KOPT-K1 (cell line): ENCODE results near the gene TPO.

ENCODE experiments used
- H3K27ac ChIP-seq: fragments of 200-600 bp; sonication (generic); 2 replicates; pipeline ENCODE4 v1.5.1; 2016; ENCODE audit warnings: antibody characterized with exemption, mild to moderate bottlenecking, low read depth, low read length; ENCODE audit not compliant: poor library complexity, severe bottlenecking
- H3K36me3 ChIP-seq: fragments of 200-600 bp; sonication (generic); 2 replicates; pipeline ENCODE4 v1.5.1; 2017; ENCODE audit warnings: antibody characterized with exemption, mild to moderate bottlenecking, low read length, moderate library complexity; ENCODE audit not compliant: insufficient read depth
- H3K9me3 ChIP-seq: fragments of 200-600 bp; sonication (generic); 2 replicates; pipeline ENCODE4 v1.5.1; 2017; ENCODE audit warnings: antibody characterized with exemption, low read length, mild to moderate bottlenecking; ENCODE audit not compliant: insufficient read depth, poor library complexity, severe bottlenecking

The TPO gene

DNA sequence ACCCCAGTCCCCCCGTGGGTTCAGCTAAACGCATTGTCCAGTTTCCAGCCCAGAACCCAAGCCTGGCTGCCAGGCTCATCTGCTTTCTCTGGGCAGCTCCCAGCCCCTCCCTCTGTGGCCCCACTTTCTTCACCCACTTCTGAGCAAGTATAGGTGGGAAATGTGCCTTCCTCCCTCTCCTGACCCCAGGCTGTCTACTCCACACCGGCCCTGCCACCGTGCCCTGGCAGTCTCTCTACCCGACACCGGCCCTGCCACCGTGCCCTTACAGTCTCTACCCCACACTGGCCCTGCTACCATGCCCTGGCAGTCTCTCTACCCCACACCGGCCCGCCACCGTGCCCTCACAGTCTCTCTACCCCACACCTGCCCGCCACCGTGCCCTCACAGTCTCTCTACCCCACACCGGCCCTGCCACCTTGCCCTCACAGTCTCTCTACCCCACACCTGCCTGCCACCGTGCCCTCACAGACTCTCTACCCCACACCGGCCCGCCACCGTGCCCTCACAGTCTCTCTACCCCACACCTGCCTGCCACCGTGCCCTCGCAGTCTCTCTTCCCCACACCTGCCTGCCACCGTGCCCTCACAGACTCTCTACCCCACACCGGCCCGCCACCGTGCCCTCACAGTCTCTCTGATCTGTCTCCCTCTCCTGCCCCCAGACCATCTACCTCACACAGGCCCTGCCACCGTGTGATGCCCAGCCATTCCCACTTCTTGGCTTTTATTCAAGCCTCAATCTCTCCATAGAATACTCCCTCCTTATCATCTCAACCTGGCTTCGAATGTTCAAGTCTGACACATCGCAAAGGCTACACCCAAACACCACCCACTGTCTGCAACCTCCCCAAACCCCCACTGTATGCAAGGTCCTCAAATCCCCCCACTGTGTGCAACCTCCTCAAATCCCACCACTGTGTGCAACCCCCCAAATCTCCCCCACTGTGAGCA lies 108.9 kb downstream of the TPO start:
- H3K9me3 ChIP-seq, result no peaks in the 10 kb centered on the region
- H3K27ac ChIP-seq, result peak overlapping the region; percentile 92
- no peaks in the 10 kb centered on the region for H3K36me3 ChIP-seq

DNA sequence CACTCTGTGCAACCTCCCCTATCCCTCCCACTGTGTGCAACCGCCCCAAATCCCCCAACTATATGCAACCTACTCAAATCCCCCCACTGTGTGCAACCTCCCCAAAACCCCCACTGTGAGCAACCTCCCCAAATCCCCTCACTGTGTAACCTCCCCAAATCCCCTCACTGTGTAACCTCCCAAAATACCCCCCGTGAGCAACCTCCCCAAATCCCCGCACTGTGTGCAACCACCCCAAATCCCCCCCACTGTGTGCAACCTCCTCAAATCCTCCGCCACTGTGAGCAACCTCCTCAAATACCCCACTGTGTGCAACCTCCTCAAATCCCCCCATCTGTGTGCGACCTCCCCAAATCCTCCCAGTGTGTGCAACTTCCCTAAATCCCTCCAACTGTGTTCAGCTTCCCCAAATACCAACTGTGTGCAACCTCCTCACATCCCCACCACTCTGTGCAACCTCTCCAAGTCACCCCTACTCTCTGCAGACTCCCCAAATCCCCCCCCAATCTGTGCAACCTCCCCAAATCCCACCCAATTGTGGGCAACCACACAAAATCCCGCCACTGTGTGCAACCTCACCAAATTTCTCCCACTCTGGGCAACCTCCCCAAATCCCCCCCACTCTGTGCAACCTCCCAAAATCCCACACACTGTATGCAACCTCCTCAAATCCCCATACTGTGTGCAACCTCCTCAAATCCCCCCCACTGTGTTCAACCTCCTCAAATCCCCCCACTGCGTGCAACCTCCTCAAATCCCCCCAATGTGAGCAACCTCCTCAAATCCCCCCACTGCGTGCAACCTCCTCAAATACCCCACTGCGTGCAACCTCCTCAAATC lies 114.1 kb downstream of the TPO start:
- Histone ChIP-seq H3K27ac (no peak overlapping the region), H3K36me3 (no peaks in the 10 kb centered on the region), H3K9me3 (no peaks in the 10 kb centered on the region)

DNA sequence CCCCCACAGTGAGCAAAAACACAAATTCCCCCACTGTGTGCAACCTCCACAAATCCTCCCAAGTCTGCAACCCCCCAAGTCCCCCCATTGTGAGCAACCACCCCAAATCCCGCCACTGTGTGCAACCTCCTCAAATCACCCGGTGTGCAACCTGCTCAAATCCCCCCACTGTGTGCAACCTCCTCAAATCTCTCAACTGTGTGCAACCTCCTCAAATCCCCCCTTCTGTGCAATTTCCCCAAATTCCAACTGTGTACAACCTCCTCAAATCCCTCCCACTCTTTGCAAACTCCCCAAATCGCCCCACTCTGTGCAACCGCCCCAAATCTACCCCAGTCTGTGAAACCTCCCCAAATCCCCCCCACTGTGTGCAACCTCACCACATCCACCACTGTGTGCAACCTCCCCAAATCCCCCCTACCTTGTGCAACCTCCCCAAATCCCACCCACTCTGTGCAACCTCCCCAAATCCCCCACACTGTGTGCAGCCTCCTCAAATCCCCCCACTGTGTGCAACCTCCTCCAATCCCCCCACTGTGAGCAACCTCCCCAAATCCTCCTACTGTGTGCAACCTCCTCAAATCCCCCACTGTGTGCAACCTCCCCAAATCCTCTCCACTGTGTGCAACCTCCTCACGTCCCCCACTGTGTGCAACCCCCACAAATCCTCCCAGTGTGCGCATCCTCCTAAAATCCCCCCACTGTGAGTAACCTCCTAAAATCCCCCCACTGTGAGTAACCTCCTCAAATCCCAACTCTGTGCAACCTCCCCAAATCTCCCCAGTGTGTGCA lies 115.2 kb downstream of the TPO start:
- Histone ChIP-seq H3K27ac (no peak overlapping the region), H3K36me3 (no peaks in the 10 kb centered on the region), H3K9me3 (no peaks in the 10 kb centered on the region)

DNA sequence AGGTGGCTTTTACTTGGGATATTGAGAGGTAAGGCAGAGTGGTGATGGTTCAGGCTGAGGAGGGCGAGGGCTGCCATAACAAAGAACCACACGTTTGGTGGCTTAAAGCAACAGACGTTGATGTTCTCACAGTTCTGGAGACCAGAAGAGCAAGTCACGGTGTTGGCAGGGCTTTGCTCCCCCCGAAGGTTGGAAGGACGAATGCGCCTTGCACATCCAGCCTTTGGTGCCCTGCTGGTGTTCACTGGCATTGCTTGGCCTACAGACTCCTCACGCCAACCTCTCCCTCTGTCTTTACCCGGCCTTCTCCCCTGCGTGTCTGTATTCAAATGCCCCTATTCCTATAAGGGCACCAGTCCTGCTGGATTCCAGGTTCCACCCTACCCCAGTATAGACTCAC lies 125.4 kb downstream of the TPO start:
- H3K9me3 ChIP-seq, result no peaks in the 10 kb centered on the region
- H3K27ac ChIP-seq, result no peak overlapping the region
- H3K36me3 ChIP-seq, result no peaks in the 10 kb centered on the region

DNA sequence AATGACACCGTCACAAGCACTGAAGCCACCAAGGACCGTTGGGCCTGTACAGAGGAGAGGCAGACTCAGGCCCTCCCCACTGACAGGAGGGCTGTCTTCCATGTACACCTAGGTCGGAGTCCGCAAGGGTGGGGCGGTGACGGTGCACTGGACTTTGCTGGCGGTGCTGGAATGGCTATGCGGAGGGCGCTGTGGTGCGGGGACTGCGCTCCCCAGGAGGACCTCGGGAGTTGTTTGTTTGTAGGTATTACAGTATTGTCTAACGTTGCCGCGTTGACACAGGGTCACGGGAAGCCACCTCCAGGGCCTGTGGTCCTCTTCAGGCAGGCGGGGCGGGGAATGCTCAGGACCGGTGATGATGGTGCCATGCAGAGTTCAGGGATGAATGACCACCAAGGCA lies 126.2 kb downstream of the TPO start:
- no peak overlapping the region for H3K27ac ChIP-seq
- no peaks in the 10 kb centered on the region for H3K36me3 ChIP-seq
- no peaks in the 10 kb centered on the region for H3K9me3 ChIP-seq

DNA sequence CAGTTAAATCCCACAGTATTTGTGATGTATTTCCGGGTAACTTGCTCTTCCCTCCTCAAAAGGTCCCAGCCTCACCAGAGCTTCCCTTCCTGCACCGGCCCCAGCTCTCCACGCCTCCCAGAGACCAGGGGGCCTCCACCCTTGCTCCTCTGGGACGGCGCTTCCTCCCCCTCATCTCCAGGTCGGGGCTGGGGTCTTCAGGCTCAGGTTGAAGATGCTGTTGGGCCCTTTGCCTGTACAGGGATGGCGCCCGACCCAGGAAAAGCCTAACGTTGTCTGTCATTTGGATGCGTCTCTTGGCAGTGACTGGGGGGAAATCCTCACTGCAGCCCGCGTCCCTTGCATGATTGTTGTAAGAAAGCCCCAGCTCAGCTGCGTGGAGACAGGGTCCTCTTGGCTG lies 126.7 kb downstream of the TPO start:
- no peak overlapping the region for H3K27ac ChIP-seq
- no peaks in the 10 kb centered on the region for H3K9me3 ChIP-seq
- no peaks in the 10 kb centered on the region for H3K36me3 ChIP-seq

DNA sequence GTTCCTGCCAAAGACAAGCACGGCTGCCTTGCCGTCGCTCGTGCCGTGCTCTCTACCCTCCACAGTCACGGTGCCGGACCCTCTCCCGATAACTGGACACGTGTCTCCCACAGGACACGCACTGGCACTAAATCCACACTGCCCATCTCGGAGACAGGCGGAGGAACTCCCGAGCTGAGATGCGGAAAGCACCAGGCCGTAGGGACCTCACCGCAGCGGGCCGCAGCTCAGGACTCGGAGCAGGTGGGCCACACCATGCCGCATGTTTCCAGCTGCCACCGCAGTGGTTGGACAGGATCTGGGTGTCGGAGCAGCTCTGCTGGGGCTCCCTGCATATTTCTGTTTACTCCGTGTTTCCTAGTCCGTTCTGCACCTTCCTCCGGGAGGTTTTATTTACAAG lies 127.2 kb downstream of the TPO start:
- no peak overlapping the region for H3K27ac ChIP-seq
- no peaks in the 10 kb centered on the region for H3K9me3 ChIP-seq
- H3K36me3 ChIP-seq, result no peaks in the 10 kb centered on the region

DNA sequence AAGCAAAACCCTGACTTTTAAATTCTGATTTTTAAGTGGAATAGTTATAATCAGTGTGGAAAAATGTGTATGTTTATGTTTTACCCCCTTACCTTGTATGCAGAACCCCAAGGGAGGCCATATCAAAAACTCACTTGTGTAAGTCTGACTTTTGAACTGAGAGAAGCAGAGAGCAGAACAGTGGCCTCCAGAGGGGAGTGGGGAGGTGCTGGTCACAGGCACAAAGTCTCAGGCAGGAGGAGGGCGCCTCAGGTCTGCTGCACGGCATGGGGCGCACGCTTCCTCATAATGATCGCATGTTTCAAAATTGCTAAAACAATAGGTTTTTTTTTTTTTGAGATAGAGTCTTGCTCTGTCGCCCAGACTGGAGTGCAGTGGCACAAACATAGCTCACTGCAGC lies 127.8 kb downstream of the TPO start:
- no peaks in the 10 kb centered on the region for H3K36me3 ChIP-seq
- H3K9me3 ChIP-seq, result no peaks in the 10 kb centered on the region
- no peak overlapping the region for H3K27ac ChIP-seq

DNA sequence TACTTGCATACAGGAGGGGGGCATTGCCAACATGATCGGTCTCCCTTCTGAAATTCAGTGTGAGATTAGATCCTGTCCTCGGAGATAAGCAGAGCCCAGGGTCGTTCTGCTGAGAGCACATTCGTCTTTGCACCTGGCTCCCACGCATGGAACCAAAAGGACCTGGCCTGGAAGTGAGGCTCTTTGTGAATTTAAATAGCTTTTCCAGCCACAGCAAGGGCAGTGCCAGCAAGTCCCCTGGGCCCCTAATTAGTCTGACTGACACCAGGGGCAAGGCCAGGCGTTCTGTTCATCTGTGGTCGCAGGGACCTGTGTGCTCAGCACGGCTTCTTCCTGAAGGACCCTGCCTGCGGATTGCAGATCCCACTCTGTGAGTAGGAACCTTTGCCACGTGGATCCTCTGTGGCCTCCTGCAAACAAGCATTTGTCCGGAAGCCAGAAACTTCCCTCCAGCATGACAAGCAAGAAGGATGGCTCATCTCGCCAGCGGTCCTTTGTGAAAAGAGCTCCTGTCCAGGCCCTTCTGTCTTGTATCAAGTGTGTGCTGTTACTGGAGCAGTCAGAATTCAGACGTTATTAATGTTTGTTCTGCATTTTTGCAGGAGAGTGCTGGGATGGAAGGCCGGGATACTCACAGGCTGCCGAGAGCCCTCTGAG lies 128.7 kb downstream of the TPO start:
- no peak overlapping the region for H3K27ac ChIP-seq
- H3K36me3 ChIP-seq, result no peaks in the 10 kb centered on the region
- no peaks in the 10 kb centered on the region for H3K9me3 ChIP-seq

DNA sequence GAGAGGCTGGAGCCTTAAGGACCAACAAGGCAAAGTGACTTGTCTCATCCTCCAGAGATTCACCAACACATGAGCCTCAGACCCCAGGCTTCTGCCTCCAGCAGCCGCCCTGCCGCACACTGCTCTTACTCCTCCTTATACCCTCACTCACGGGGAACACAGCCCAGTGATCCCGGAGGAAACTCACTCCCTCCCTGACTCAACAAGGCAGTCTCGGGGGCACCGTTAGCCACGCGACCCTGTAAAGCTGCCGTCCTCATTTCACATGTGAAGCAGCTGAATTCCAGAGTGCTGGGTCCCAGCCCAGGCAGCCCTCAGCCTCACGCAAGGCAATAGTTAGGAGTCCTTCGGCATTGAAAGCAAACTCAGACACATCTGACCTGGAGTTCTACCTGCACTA lies 129.7 kb downstream of the TPO start:
- no peaks in the 10 kb centered on the region for H3K9me3 ChIP-seq
- no peak overlapping the region for H3K27ac ChIP-seq
- no peaks in the 10 kb centered on the region for H3K36me3 ChIP-seq

DNA sequence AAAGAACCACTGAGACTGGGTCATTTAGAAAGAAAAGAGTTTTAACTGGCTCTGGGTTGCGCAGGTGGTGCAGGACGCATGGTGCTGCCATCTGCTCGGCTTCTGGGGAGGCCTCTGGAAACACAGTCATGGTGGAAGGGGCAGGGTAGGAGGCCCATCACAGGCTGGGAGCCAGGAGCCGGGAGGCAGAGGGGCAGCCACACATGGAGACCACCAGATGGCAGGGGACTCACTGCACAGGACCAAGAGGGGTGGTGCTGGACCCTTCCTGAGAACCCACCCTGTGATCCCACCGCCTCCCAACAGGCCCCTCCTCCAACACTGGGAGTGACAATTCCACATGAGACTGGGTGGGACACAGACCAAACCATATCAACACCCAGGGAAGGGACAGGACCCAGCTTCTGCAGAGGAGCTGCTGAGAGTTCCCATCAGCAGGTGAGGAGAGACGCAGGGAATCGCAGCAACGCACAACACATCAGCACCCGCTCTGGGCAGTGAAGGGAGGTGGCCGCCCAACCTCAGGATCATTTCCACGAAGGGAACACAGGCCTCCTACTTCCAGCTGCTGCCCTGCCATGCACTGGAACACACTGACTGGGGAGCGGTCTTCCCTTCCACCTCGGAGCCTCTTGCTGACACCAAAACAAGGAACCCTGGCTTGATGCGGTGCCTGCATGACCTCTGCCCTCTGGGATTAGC lies 130.7 kb downstream of the TPO start:
- H3K9me3 ChIP-seq, result no peaks in the 10 kb centered on the region
- no peak overlapping the region for H3K27ac ChIP-seq
- H3K36me3 ChIP-seq, result no peaks in the 10 kb centered on the region

DNA sequence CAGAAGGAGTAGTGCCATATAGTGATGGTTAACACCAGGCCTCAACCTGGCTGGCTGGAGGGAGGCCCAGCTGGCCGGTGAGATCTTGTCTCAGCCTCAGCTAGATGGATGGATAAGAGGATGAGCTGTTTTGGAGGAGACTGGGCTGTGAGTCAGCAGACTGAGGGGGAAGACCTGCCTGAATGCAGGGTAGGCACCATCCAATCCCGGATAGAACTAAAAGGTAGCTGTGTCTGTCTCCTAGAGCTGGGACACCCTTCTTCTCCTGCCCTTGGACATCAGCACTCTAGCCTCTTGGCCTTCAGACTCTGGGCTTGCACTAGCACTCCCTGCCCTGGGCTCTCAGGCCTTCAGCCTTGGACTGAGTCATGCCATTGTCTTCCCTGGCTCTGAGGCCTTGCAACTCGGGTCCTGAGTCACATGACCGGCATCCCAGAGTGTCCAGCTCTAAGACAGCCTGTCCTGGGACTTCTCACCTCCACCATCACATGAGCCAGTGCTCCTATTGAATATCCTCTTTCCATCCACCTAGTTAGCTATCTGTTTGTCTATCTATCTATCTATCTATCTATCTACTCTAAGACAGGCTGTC lies 131.3 kb downstream of the TPO start:
- Histone ChIP-seq H3K9me3 (no peaks in the 10 kb centered on the region), H3K36me3 (no peaks in the 10 kb centered on the region), H3K27ac (no peak overlapping the region)

DNA sequence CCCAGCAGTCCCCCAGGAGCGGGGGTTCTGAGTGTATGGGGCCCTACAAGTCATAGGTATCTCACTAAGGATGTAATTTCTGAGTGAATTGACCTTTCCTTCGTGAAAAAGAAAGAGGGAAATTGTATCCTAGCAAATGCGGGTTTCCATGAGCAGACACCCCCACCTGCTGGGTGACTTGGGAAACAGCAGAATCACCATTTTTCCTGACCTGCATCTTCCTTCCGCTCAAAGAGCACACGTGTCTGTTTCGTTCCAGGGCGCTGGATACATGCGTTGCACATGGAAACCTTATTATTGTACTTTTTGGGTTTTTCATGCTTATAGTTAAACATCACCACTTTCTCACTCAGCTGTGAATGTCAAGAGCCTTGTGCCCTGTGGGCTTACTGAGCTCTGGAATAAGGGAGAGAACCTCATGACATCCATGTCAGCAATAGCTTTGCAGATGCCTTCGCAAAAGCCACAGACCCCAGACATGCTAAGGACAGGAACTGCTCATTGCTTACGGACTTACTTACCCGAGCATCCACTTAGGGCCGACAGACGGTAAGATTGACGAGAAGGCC lies 132.8 kb downstream of the TPO start:
- no peaks in the 10 kb centered on the region for H3K36me3 ChIP-seq
- H3K27ac ChIP-seq, result no peak overlapping the region
- no peaks in the 10 kb centered on the region for H3K9me3 ChIP-seq
